ENCODE results near the gene POLL. TPM values are rescaled to one million over a fixed set of nuclear protein-coding genes. Genes with fewer than 3 reads are reported as not detected.

Gene POLL
- total RNA-seq, 1 donor from 2014 or later, result 32.2 TPM

GRCh38 chr10:101573885-101574753 lies 13.9 kb downstream of the POLL start:
- intact Hi-C loops (cut with micrococcal nuclease), result no loop called here
- peaks cover 8% of the 10 kb centered on the region for H3K4me1 Mint-ChIP-seq
- peaks cover 9% of the 10 kb centered on the region for H3K36me3 Mint-ChIP-seq (ENCODE audit: low read depth)
- peaks cover 8% of the 10 kb centered on the region for H3K27me3 Mint-ChIP-seq
- no peaks in the 10 kb centered on the region for H3K9me3 Mint-ChIP-seq
- H3K4me3 Mint-ChIP-seq, result no peak overlapping the region
- DNase-seq, result no peak
- no peak overlapping the region for H3K27ac Mint-ChIP-seq

GRCh38 chr10:101572785-101573184 lies 15.3 kb downstream of the POLL start:
- Mint-ChIP-seq H3K36me3 (ENCODE audit: low read depth) (peaks cover 5% of the 10 kb centered on the region), H3K4me3 (no peak overlapping the region), H3K4me1 (peaks cover 8% of the 10 kb centered on the region), H3K9me3 (no peaks in the 10 kb centered on the region), H3K27ac (no peak overlapping the region), H3K27me3 (peaks cover 20% of the 10 kb centered on the region)
- no peak for DNase-seq
- intact Hi-C loops (cut with micrococcal nuclease), result no loop called here

GRCh38 chr10:101572126-101572525 lies 15.9 kb downstream of the POLL start:
- no peaks in the 10 kb centered on the region for H3K9me3 Mint-ChIP-seq
- no peak overlapping the region for H3K27ac Mint-ChIP-seq
- peaks cover 4% of the 10 kb centered on the region for H3K36me3 Mint-ChIP-seq (ENCODE audit: low read depth)
- DNase-seq, result no peak
- peaks cover 12% of the 10 kb centered on the region for H3K4me1 Mint-ChIP-seq
- intact Hi-C loops (cut with micrococcal nuclease), result no loop called here
- no peak overlapping the region for H3K4me3 Mint-ChIP-seq
- H3K27me3 Mint-ChIP-seq, result peaks cover 26% of the 10 kb centered on the region

GRCh38 chr10:101571271-101571925 lies 16.7 kb downstream of the POLL start:
- Mint-ChIP-seq H3K27me3 (peaks cover 31% of the 10 kb centered on the region), H3K9me3 (no peaks in the 10 kb centered on the region), H3K4me3 (no peak overlapping the region), H3K36me3 (ENCODE audit: low read depth) (no peaks in the 10 kb centered on the region), H3K27ac (no peak overlapping the region), H3K4me1 (peaks cover 15% of the 10 kb centered on the region)
- intact Hi-C loops (cut with micrococcal nuclease), result loop anchor here (2.0 kb wide), 1 partner anchor 299 kb away; no protein-coding TSS in a partner anchor
- no peak for DNase-seq

- Mint-ChIP-seq H3K9me3 (no peaks in the 10 kb centered on the region), H3K27me3 (peaks cover 38% of the 10 kb centered on the region), H3K36me3 (ENCODE audit: low read depth) (no peaks in the 10 kb centered on the region), H3K4me1 (peaks cover 17% of the 10 kb centered on the region), H3K27ac (no peak overlapping the region), H3K4me3 (peak overlapping the region; percentile 79)
- intact Hi-C loops (cut with micrococcal nuclease), result loop anchor here (1.0 to 2.0 kb wide), 4 partner anchors 33 to 357 kb away; no protein-coding TSS in a partner anchor
- no peak for DNase-seq
Measured at GRCh38 chr10:101570428-101571270, 17.4 kb downstream of the POLL start.

- peaks cover 17% of the 10 kb centered on the region for H3K4me1 Mint-ChIP-seq
- intact Hi-C loops (cut with micrococcal nuclease), result loop anchor here (1.0 to 2.0 kb wide), 4 partner anchors 33 to 357 kb away; no protein-coding TSS in a partner anchor
- peaks cover 46% of the 10 kb centered on the region for H3K27me3 Mint-ChIP-seq
- peak overlapping the region; percentile 79 for H3K4me3 Mint-ChIP-seq
- DNase-seq, result peak; percentile 93
- H3K27ac Mint-ChIP-seq, result peak overlapping the region; percentile 56
- no peaks in the 10 kb centered on the region for H3K9me3 Mint-ChIP-seq
- no peaks in the 10 kb centered on the region for H3K36me3 Mint-ChIP-seq (ENCODE audit: low read depth)
Measured at GRCh38 chr10:101569622-101570427, 18.2 kb downstream of the POLL start.

- intact Hi-C loops (cut with micrococcal nuclease), result no loop called here
- peaks cover 17% of the 10 kb centered on the region for H3K4me1 Mint-ChIP-seq
- H3K9me3 Mint-ChIP-seq, result no peaks in the 10 kb centered on the region
- no peak for DNase-seq
- no peaks in the 10 kb centered on the region for H3K36me3 Mint-ChIP-seq (ENCODE audit: low read depth)
- no peak overlapping the region for H3K27ac Mint-ChIP-seq
- H3K27me3 Mint-ChIP-seq, result peaks cover 48% of the 10 kb centered on the region
- peak overlapping the region; percentile 79 for H3K4me3 Mint-ChIP-seq
Measured at GRCh38 chr10:101569323-101569621, 18.8 kb downstream of the POLL start.

GRCh38 chr10:101568054-101568745 lies 19.9 kb downstream of the POLL start:
- intact Hi-C loops (cut with micrococcal nuclease), result no loop called here
- Mint-ChIP-seq H3K9me3 (no peaks in the 10 kb centered on the region), H3K27me3 (peaks cover 50% of the 10 kb centered on the region), H3K4me1 (peaks cover 17% of the 10 kb centered on the region), H3K36me3 (ENCODE audit: low read depth) (no peaks in the 10 kb centered on the region), H3K27ac (no peak overlapping the region), H3K4me3 (peak overlapping the region; percentile 14)
- no peak for DNase-seq

- intact Hi-C loops (cut with micrococcal nuclease), result no loop called here
- DNase-seq, result no peak
- peaks cover 50% of the 10 kb centered on the region for H3K27me3 Mint-ChIP-seq
Measured at GRCh38 chr10:101567165-101568006, 20.7 kb downstream of the POLL start.

GRCh38 chr10:101566333-101567164 lies 21.5 kb downstream of the POLL start:
- Mint-ChIP-seq H3K36me3 (ENCODE audit: low read depth) (no peaks in the 10 kb centered on the region), H3K27ac (no peak overlapping the region), H3K27me3 (peaks cover 50% of the 10 kb centered on the region), H3K9me3 (no peaks in the 10 kb centered on the region), H3K4me1 (peaks cover 17% of the 10 kb centered on the region), H3K4me3 (peak overlapping the region; percentile 35)
- intact Hi-C loops (cut with micrococcal nuclease), result no loop called here
- no peak for DNase-seq

More at GRCh38 chr10:101567165-101568006, 20.7 kb downstream of the POLL start:
- Mint-ChIP-seq H3K4me3 (peak overlapping the region; percentile 35), H3K36me3 (ENCODE audit: low read depth) (no peaks in the 10 kb centered on the region), H3K27ac (no peak overlapping the region), H3K9me3 (no peaks in the 10 kb centered on the region), H3K4me1 (peaks cover 17% of the 10 kb centered on the region)

GRCh38 chr10:101565936-101566332 lies 22.1 kb downstream of the POLL start:
- Mint-ChIP-seq H3K36me3 (ENCODE audit: low read depth) (no peaks in the 10 kb centered on the region), H3K4me3 (no peak overlapping the region), H3K4me1 (peaks cover 17% of the 10 kb centered on the region), H3K27me3 (peaks cover 50% of the 10 kb centered on the region), H3K9me3 (no peaks in the 10 kb centered on the region), H3K27ac (no peak overlapping the region)
- intact Hi-C loops (cut with micrococcal nuclease), result no loop called here
- DNase-seq, result no peak
